Endothelial cell (in vitro differentiated cells): ENCODE measurements around the gene CHST8. TPM values are rescaled to one million over a fixed set of nuclear protein-coding genes. Genes with fewer than 3 reads are reported as not detected.

Experiments used
- DNase-seq: peaks from one replicate; pipeline ENCODE4 v3.0.0; 2021; ENCODE audit warnings: low spot score
- H3K27ac Mint-ChIP-seq: one replicate; pipeline ENCODE4 v1.8.0; 2021; ENCODE audit warnings: mixed read lengths, inconsistent platforms; ENCODE audit not compliant: unreplicated experiment
- H3K27me3 Mint-ChIP-seq: one replicate; pipeline ENCODE4 v1.8.0; 2021; ENCODE audit warnings: mild to moderate bottlenecking, moderate library complexity, mixed read lengths, inconsistent platforms; ENCODE audit not compliant: unreplicated experiment
- H3K36me3 Mint-ChIP-seq: one replicate; pipeline ENCODE4 v1.8.0; 2021; ENCODE audit warnings: mild to moderate bottlenecking, low read depth, mixed read lengths, inconsistent platforms; ENCODE audit not compliant: unreplicated experiment
- H3K4me1 Mint-ChIP-seq: one replicate; pipeline ENCODE4 v1.8.0; 2021; ENCODE audit warnings: mild to moderate bottlenecking, mixed read lengths, inconsistent platforms; ENCODE audit not compliant: unreplicated experiment
- H3K4me3 Mint-ChIP-seq: one replicate; pipeline ENCODE4 v1.8.0; 2021; ENCODE audit warnings: mild to moderate bottlenecking, mixed read lengths, inconsistent platforms; ENCODE audit not compliant: unreplicated experiment
- H3K9me3 Mint-ChIP-seq: one replicate; pipeline ENCODE4 v1.8.0; 2021; ENCODE audit warnings: mixed read lengths, inconsistent platforms; ENCODE audit not compliant: unreplicated experiment
- CTCF ChIP-seq: fragments of 200-600 bp; sonication (generic); IDR thresholded peaks from one replicate; pipeline ENCODE4 v1.5.0; 2021; ENCODE audit warnings: antibody characterized with exemption; ENCODE audit not compliant: unreplicated experiment
- total RNA-seq: library from RNA; stranded (reverse); fragmentation: NEBNext Ultra II Directional; extraction: Animal tissue kit (Norgen Biotek cat#: 25700); gene quantifications from one replicate; pipeline ENCODE4 v1.2.1, GENCODE V29; 2021; ENCODE audit not compliant: unreplicated experiment

The CHST8 gene
- total RNA-seq, 1 donor from 2014 or later: 0.54 TPM

GRCh38 chr19:33821871-33822270 is 200.1 kb downstream of the CHST8 start:
- Mint-ChIP-seq H3K4me1 (peaks cover 11% of the 10 kb centered on the region), H3K9me3 (no peaks in the 10 kb centered on the region), H3K27ac (no peak overlapping the region), H3K4me3 (no peak overlapping the region), H3K27me3 (peaks cover 12% of the 10 kb centered on the region), H3K36me3 (no peaks in the 10 kb centered on the region)
- no peak for DNase-seq
- TF ChIP-seq CTCF: no peak

Other genes starting within 250 kb of the CHST8 start
- 20.7 TPM for gene CEBPG, start 248.2 kb upstream of the CHST8 start, total RNA-seq
- gene PEPD, start 100.2 kb upstream of the CHST8 start, total RNA-seq: 40.5 TPM
- 81.1 TPM for gene KCTD15, start 174.9 kb downstream of the CHST8 start, total RNA-seq